ENCODE results near the gene TFIP11. TPM values are rescaled to one million over a fixed set of nuclear protein-coding genes. Genes with fewer than 3 reads are reported as not detected.

The TFIP11 gene
- total and polyA plus RNA-seq, 12 donors, result 25.0 to 73.3 (median 37.2) TPM

- H3K36me3 ChIP-seq (replicated peaks in 1 of 2), result peaks cover 0 to 40% of the 10 kb centered on the region in 2 donors
These were observed 24.5 kb upstream of the TFIP11 start for GRCh38 chr22:26536762-26537134.

GRCh38 chr22:26536056-26536761 lies 23.9 kb upstream of the TFIP11 start:
- DNase-seq, result no peak
- H3K36me3 ChIP-seq (replicated peaks in 1 of 2), result peaks cover 0 to 40% of the 10 kb centered on the region in 2 donors
- TF ChIP-seq, protein P1, sequence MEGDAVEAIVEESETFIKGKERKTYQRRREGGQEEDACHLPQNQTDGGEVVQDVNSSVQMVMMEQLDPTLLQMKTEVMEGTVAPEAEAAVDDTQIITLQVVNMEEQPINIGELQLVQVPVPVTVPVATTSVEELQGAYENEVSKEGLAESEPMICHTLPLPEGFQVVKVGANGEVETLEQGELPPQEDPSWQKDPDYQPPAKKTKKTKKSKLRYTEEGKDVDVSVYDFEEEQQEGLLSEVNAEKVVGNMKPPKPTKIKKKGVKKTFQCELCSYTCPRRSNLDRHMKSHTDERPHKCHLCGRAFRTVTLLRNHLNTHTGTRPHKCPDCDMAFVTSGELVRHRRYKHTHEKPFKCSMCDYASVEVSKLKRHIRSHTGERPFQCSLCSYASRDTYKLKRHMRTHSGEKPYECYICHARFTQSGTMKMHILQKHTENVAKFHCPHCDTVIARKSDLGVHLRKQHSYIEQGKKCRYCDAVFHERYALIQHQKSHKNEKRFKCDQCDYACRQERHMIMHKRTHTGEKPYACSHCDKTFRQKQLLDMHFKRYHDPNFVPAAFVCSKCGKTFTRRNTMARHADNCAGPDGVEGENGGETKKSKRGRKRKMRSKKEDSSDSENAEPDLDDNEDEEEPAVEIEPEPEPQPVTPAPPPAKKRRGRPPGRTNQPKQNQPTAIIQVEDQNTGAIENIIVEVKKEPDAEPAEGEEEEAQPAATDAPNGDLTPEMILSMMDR (IDR thresholded peaks at IDR 0.05), result no peak
- TF ChIP-seq POLR2A (IDR thresholded peaks at IDR 0.05), result no peak
- H3K27ac ChIP-seq, result no peak overlapping the region
- 92 to 99% (median 94%) methylated on average over 7 to 12 of the region's 12 CpGs for whole genome bisulfite sequencing, 4 donors
- no peak overlapping the region for H3K4me3 ChIP-seq
- intact Hi-C loops (cut with DNase I), result no loop called here
- H3K9me3 ChIP-seq (replicated peaks in 1 of 3), result no peaks in the 10 kb centered on the region
- H3K27me3 ChIP-seq, result no peaks in the 10 kb centered on the region
- H3K4me1 ChIP-seq (replicated peaks in 1 of 2), result no peaks in the 10 kb centered on the region

More at GRCh38 chr22:26536762-26537134, 24.5 kb upstream of the TFIP11 start:
- Histone ChIP-seq H3K27me3 (no peaks in the 10 kb centered on the region), H3K27ac (no peak overlapping the region), H3K4me3 (no peak overlapping the region), H3K9me3 (replicated peaks in 1 of 3) (no peaks in the 10 kb centered on the region), H3K4me1 (replicated peaks in 1 of 2) (no peaks in the 10 kb centered on the region)
- intact Hi-C loops (cut with DNase I), result no loop called here
- TF ChIP-seq, protein P1 (IDR thresholded peaks at IDR 0.05), result no peak
- no peak for TF ChIP-seq POLR2A (IDR thresholded peaks at IDR 0.05)
- DNase-seq, result no peak
- 94 to 100% (median 96%) methylated on average over 3 of the region's 3 CpGs for WGBS, 4 donors

DNA sequence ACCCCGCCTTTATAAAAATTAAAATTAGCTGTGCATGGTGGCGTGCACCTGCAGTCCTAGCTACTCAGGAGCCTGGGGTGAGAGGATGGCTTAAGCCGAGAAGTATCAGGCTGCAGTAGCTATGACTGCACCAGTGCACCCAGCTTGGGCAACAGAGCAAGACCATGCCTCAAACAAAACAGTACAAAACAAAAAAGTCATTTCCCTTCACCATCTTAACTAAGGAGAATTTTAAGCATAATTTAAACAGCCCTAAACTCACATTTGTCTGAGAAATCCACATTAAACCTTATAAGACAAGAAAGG lies 23.3 kb upstream of the TFIP11 start:
- intact Hi-C loops (cut with DNase I), result no loop called here
- peak overlapping the region in 1 of 5 donors; percentile 60 for H3K27ac ChIP-seq
- WGBS, 4 donors, result 90 to 97% (median 96%) methylated on average over 3 of the region's 3 CpGs
- TF ChIP-seq, protein P1 (IDR thresholded peaks at IDR 0.05), result no peak
- TF ChIP-seq POLR2A (IDR thresholded peaks at IDR 0.05), result no peak
- no peaks in the 10 kb centered on the region for H3K9me3 ChIP-seq (replicated peaks in 1 of 3)
- peaks cover 0 to 40% of the 10 kb centered on the region in 2 donors for H3K36me3 ChIP-seq (replicated peaks in 1 of 2)
- DNase-seq, result no peak
- H3K4me1 ChIP-seq (replicated peaks in 1 of 2), result no peaks in the 10 kb centered on the region
- no peaks in the 10 kb centered on the region for H3K27me3 ChIP-seq
- no peak overlapping the region for H3K4me3 ChIP-seq

GRCh38 chr22:26534874-26535602 lies 22.8 kb upstream of the TFIP11 start:
- peaks cover 0 to 36% of the 10 kb centered on the region in 2 donors for H3K36me3 ChIP-seq (replicated peaks in 1 of 2)
- H3K9me3 ChIP-seq (replicated peaks in 1 of 3), result no peaks in the 10 kb centered on the region
- intact Hi-C loops (cut with DNase I), result no loop called here
- TF ChIP-seq, protein P1 (IDR thresholded peaks at IDR 0.05), result no peak
- no peak for TF ChIP-seq POLR2A (IDR thresholded peaks at IDR 0.05)
- DNase-seq, result no peak
- H3K27me3 ChIP-seq, result no peaks in the 10 kb centered on the region
- no peak overlapping the region for H3K4me3 ChIP-seq
- WGBS, 4 donors, result 68 to 78% (median 73%) methylated on average over 13 of the region's 13 CpGs
- H3K4me1 ChIP-seq (replicated peaks in 1 of 2), result no peaks in the 10 kb centered on the region
- H3K27ac ChIP-seq, result peak overlapping the region in 1 of 5 donors; percentile 60

All from adrenal gland (tissue), 12 donors.